ENCODE data around the gene CD40.

DNA sequence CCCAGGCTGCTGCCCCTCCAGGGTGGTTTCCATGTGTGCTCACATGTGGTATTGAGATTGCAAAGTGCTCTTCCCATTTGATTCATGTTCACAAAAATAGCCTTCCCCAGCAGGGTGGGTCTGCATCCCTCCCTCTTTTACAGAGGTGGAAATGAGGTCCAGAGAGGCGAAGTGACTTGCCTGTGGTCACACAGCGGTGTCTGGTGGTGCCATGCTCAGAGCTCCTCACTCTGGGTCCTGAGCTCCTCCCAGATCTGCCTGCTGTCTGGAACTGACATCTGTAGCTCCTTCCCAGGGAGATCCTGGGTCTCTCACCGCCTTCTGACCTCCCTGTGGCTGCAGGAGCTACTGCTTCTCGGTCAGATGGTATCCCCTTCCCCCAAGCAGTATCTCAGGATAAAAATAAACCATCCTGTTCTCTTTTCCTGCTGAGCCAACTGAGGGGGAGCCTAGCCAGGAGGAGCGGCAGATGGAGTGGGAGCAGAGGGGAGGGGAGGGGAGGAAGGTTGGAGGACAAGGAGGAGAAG lies 11.9 kb downstream of the CD40 start:
- TF ChIP-seq, protein P1, sequence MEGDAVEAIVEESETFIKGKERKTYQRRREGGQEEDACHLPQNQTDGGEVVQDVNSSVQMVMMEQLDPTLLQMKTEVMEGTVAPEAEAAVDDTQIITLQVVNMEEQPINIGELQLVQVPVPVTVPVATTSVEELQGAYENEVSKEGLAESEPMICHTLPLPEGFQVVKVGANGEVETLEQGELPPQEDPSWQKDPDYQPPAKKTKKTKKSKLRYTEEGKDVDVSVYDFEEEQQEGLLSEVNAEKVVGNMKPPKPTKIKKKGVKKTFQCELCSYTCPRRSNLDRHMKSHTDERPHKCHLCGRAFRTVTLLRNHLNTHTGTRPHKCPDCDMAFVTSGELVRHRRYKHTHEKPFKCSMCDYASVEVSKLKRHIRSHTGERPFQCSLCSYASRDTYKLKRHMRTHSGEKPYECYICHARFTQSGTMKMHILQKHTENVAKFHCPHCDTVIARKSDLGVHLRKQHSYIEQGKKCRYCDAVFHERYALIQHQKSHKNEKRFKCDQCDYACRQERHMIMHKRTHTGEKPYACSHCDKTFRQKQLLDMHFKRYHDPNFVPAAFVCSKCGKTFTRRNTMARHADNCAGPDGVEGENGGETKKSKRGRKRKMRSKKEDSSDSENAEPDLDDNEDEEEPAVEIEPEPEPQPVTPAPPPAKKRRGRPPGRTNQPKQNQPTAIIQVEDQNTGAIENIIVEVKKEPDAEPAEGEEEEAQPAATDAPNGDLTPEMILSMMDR (conservative IDR thresholded peaks at IDR 0.05): no peak
- TF ChIP-seq EZH2 (IDR thresholded peaks at IDR 0.05; ENCODE audit: low read depth): no peak

Measured in PC-9 (cell line).